HG02981 (cell line): Measurements from ENCODE around the gene NFATC2.

Experiments used
- ATAC-seq: cut with Tn5 transposase; IDR thresholded peaks from one replicate; pipeline ENCODE4 v1.9.1; 2021; ENCODE audit warnings: mild to moderate bottlenecking, moderate library complexity; ENCODE audit not compliant: unreplicated experiment

NFATC2 gene

GRCh38 chr20:51434026-51434425 lies 108.5 kb downstream of the NFATC2 start:
- no peak for ATAC-seq

GRCh38 chr20:51432875-51433274 lies 109.6 kb downstream of the NFATC2 start:
- ATAC-seq, result no peak

- ATAC-seq, result no peak
Observed at GRCh38 chr20:51432251-51432784, 110.2 kb downstream of the NFATC2 start.

- ATAC-seq, result no peak
Observed at GRCh38 chr20:51431321-51431720, 111.2 kb downstream of the NFATC2 start.

- no peak for ATAC-seq
Observed at GRCh38 chr20:51430198-51430950, 112.1 kb downstream of the NFATC2 start.

- no peak for ATAC-seq
Observed at GRCh38 chr20:51429696-51430095, 112.8 kb downstream of the NFATC2 start.

- no peak for ATAC-seq
Observed at GRCh38 chr20:51429144-51429482, 113.4 kb downstream of the NFATC2 start.

- ATAC-seq, result no peak
Observed at GRCh38 chr20:51428401-51429143, 113.9 kb downstream of the NFATC2 start.

- ATAC-seq, result no peak
Observed at GRCh38 chr20:51427651-51428291, 114.7 kb downstream of the NFATC2 start.

GRCh38 chr20:51426718-51427650 lies 115.5 kb downstream of the NFATC2 start:
- no peak for ATAC-seq

GRCh38 chr20:51425347-51426106 lies 117.0 kb downstream of the NFATC2 start:
- no peak for ATAC-seq

- ATAC-seq, result no peak
Observed at GRCh38 chr20:51424270-51425117, 118.0 kb downstream of the NFATC2 start.

GRCh38 chr20:51423810-51424209 lies 118.7 kb downstream of the NFATC2 start:
- no peak for ATAC-seq

GRCh38 chr20:51423290-51423667 lies 119.2 kb downstream of the NFATC2 start:
- peak; percentile 65 for ATAC-seq

GRCh38 chr20:51422514-51423289 lies 119.8 kb downstream of the NFATC2 start:
- no peak for ATAC-seq

GRCh38 chr20:51420805-51421204 lies 121.7 kb downstream of the NFATC2 start:
- ATAC-seq, result no peak

GRCh38 chr20:51420111-51420510 lies 122.4 kb downstream of the NFATC2 start:
- no peak for ATAC-seq

- ATAC-seq, result no peak
Observed at GRCh38 chr20:51419646-51420045, 122.9 kb downstream of the NFATC2 start.
